NCI-H2081 (cell line): ENCODE results near the gene SELENON.

Experiments
- DNase-seq, 2 experiments: peaks; one replicate each; lab custom pipeline; 2025; lab: John Stamatoyannopoulos, UW

Gene SELENON

GRCh38 chr1:25771221-25772114 lies 28.5 kb upstream of the SELENON start:
- DNase-seq, result peak in 1 of 2 experiments; percentile 68

- DNase-seq, result no peak
Observed at GRCh38 chr1:25772164-25772563, 27.8 kb upstream of the SELENON start.

- no peak for DNase-seq
Observed at GRCh38 chr1:25772692-25773245, 27.2 kb upstream of the SELENON start.

GRCh38 chr1:25773441-25774125 lies 26.4 kb upstream of the SELENON start:
- DNase-seq, result no peak

GRCh38 chr1:25774206-25774803 lies 25.7 kb upstream of the SELENON start:
- peak in 1 of 2 experiments; percentile 17 for DNase-seq

- DNase-seq, result peak; percentile 56 to 87
Observed at GRCh38 chr1:25774921-25775771, 24.8 kb upstream of the SELENON start.

- no peak for DNase-seq
Observed at GRCh38 chr1:25779388-25779787, 20.6 kb upstream of the SELENON start.

GRCh38 chr1:25779894-25780293 lies 20.1 kb upstream of the SELENON start:
- no peak for DNase-seq

GRCh38 chr1:25780318-25781129 lies 19.5 kb upstream of the SELENON start:
- DNase-seq, result no peak

GRCh38 chr1:25781130-25781433 lies 18.9 kb upstream of the SELENON start:
- no peak for DNase-seq

GRCh38 chr1:25782608-25783201 lies 17.3 kb upstream of the SELENON start:
- DNase-seq, result peak; percentile 55 to 88

GRCh38 chr1:25784575-25785051 lies 15.4 kb upstream of the SELENON start:
- DNase-seq, result no peak

GRCh38 chr1:25785333-25786067 lies 14.5 kb upstream of the SELENON start:
- DNase-seq, result peak in 1 of 2 experiments; percentile 29

GRCh38 chr1:25786887-25787759 lies 12.9 kb upstream of the SELENON start:
- no peak for DNase-seq

- DNase-seq, result no peak
Observed at GRCh38 chr1:25787760-25788166, 12.2 kb upstream of the SELENON start.

GRCh38 chr1:25790472-25790871 lies 9.5 kb upstream of the SELENON start:
- DNase-seq, result no peak

GRCh38 chr1:25792115-25792514 lies 7.9 kb upstream of the SELENON start:
- no peak for DNase-seq

GRCh38 chr1:25793585-25794170 lies 6.3 kb upstream of the SELENON start:
- no peak for DNase-seq
